T-helper 1 cell treated with Interleukin-12 subunit alpha and Interleukin-12 subunit beta and Interleukin-4 antibody, amounts not matched to agents 30 μg/mL and 1 μg/mL, for 36 hours (primary cell): ENCODE data around the gene MAP3K5.

Experiments
- H3K27ac Mint-ChIP-seq: one replicate; pipeline ENCODE4 v1.8.0; 2021; ENCODE audit warnings: mild to moderate bottlenecking, mixed read lengths
- H3K27me3 Mint-ChIP-seq: one replicate; pipeline ENCODE4 v1.8.0; 2021; ENCODE audit warnings: low read depth, mixed read lengths
- H3K36me3 Mint-ChIP-seq: one replicate; pipeline ENCODE4 v1.8.0; 2021; ENCODE audit warnings: low read depth, mixed read lengths
- H3K4me1 Mint-ChIP-seq: one replicate; pipeline ENCODE4 v1.8.0; 2021; ENCODE audit warnings: low read depth, mixed read lengths
- H3K4me3 Mint-ChIP-seq: one replicate; pipeline ENCODE4 v1.8.0; 2021; ENCODE audit warnings: mild to moderate bottlenecking, moderate library complexity, mixed read lengths
- H3K9me3 Mint-ChIP-seq: one replicate; pipeline ENCODE4 v1.8.0; 2021; ENCODE audit warnings: mixed read lengths

Gene MAP3K5

DNA sequence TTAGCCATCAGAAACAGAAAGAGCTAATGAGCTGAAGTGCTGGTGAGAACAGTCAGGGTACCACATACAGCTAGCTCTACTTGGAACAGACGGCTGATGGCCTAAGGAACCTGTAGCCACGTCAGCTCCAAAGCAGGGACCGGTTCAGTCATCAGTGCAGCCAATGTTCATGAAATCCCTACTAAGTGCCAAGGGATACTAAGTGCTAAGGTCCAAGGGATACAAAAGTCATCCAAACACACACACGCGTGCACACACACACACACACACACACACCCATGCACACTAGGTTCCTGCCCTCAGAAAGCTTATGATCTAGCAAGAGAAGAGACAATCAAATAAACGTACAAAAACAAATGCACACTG, 53.6 kb downstream of the MAP3K5 start:
- H3K4me3 Mint-ChIP-seq, result no peak overlapping the region

GRCh38 chr6:136737871-136738691, 54.2 kb downstream of the MAP3K5 start:
- peaks cover 40% of the 10 kb centered on the region for H3K4me1 Mint-ChIP-seq
- H3K27ac Mint-ChIP-seq, result no peak overlapping the region
- no peaks in the 10 kb centered on the region for H3K9me3 Mint-ChIP-seq
- H3K36me3 Mint-ChIP-seq, result peaks cover 20% of the 10 kb centered on the region
- no peaks in the 10 kb centered on the region for H3K27me3 Mint-ChIP-seq
- H3K4me3 Mint-ChIP-seq, result no peak overlapping the region

More for the DNA sequence above, 53.6 kb downstream of the MAP3K5 start:
- Mint-ChIP-seq H3K36me3 (peaks cover 20% of the 10 kb centered on the region), H3K27ac (no peak overlapping the region), H3K4me1 (peaks cover 41% of the 10 kb centered on the region), H3K27me3 (no peaks in the 10 kb centered on the region), H3K9me3 (no peaks in the 10 kb centered on the region)

DNA sequence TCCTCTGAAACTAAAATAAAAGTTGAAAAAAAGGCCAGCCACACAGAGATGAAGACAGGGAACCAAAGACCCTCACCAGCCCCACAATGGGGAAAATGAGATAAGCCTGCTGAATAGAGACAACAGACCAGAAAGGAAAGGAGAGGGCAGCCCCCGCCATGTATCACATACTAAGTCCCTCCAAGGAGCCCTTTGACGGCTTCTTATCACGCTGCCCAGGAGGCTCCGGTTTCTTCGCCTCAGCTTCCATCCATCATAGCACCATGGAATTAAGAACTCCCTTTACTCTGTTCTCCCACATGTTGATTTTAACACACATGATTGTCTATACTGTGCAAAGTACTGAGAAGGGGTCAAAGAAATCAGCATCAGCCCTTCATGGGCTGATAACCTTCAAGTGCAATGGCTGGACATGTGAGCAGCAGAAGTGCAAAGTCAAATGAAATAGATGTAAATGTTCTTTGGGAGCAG, 54.9 kb downstream of the MAP3K5 start:
- Mint-ChIP-seq H3K36me3 (peaks cover 16% of the 10 kb centered on the region), H3K27me3 (no peaks in the 10 kb centered on the region), H3K9me3 (no peaks in the 10 kb centered on the region), H3K4me1 (peaks cover 38% of the 10 kb centered on the region), H3K4me3 (no peak overlapping the region), H3K27ac (no peak overlapping the region)

GRCh38 chr6:136736281-136736960, 55.9 kb downstream of the MAP3K5 start:
- Mint-ChIP-seq H3K4me1 (peaks cover 39% of the 10 kb centered on the region), H3K27ac (no peak overlapping the region), H3K27me3 (no peaks in the 10 kb centered on the region), H3K36me3 (peaks cover 16% of the 10 kb centered on the region), H3K9me3 (no peaks in the 10 kb centered on the region), H3K4me3 (no peak overlapping the region)

GRCh38 chr6:136734977-136735376, 57.3 kb downstream of the MAP3K5 start:
- Mint-ChIP-seq H3K36me3 (peaks cover 11% of the 10 kb centered on the region), H3K9me3 (no peaks in the 10 kb centered on the region), H3K27ac (no peak overlapping the region), H3K27me3 (no peaks in the 10 kb centered on the region), H3K4me1 (peaks cover 42% of the 10 kb centered on the region), H3K4me3 (no peak overlapping the region)

DNA sequence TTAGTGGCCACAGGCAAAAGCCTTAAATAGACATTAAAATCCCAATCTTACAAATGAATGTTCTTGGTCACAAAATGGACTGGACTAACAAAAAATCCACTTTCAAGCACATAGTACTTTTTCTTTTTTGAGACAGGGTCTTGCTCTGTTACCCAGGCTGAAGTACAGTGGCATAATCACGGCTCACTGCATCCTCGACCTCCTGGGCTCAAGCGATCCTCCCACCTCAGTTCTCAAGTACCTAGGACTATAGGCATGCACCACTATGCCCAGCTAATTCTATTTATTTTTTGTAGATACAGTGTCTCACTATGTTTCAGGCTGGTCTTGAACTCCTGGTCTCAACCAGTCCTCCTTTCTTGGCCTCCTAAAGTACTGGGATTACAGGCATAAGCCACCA, 59.4 kb downstream of the MAP3K5 start:
- H3K4me3 Mint-ChIP-seq, result no peak overlapping the region
- H3K9me3 Mint-ChIP-seq, result no peaks in the 10 kb centered on the region
- H3K36me3 Mint-ChIP-seq, result peaks cover 18% of the 10 kb centered on the region
- no peaks in the 10 kb centered on the region for H3K27me3 Mint-ChIP-seq
- no peak overlapping the region for H3K27ac Mint-ChIP-seq
- peaks cover 40% of the 10 kb centered on the region for H3K4me1 Mint-ChIP-seq

DNA sequence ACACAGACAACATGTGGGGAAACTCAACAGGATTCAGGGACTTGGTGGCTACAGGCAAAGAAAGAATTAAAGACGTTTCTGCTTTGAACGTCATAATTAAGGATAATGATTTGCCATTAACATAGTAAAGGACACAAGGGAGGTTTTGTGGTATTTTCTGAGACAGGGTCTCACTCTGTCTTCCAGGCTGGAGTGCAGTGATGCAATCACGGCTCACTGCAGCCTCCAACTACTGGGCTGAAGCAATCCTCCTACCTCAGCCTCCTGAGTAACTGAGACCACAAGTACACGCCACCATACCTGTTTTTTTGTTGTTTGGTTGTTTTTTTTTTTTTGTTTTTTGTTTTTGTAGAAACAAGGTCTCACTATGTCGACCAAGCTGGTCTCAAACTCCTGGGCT, 62.4 kb downstream of the MAP3K5 start:
- no peak overlapping the region for H3K4me3 Mint-ChIP-seq

GRCh38 chr6:136728976-136729515, 63.2 kb downstream of the MAP3K5 start:
- Mint-ChIP-seq H3K27ac (no peak overlapping the region), H3K27me3 (no peaks in the 10 kb centered on the region), H3K4me3 (no peak overlapping the region), H3K4me1 (peaks cover 45% of the 10 kb centered on the region), H3K36me3 (peaks cover 28% of the 10 kb centered on the region), H3K9me3 (no peaks in the 10 kb centered on the region)

More for the DNA sequence above, 62.4 kb downstream of the MAP3K5 start:
- Mint-ChIP-seq H3K4me1 (peaks cover 43% of the 10 kb centered on the region), H3K27me3 (no peaks in the 10 kb centered on the region), H3K9me3 (no peaks in the 10 kb centered on the region), H3K27ac (no peak overlapping the region), H3K36me3 (peaks cover 26% of the 10 kb centered on the region)

- Mint-ChIP-seq H3K4me3 (no peak overlapping the region), H3K4me1 (peaks cover 52% of the 10 kb centered on the region), H3K27ac (no peak overlapping the region), H3K36me3 (peaks cover 29% of the 10 kb centered on the region), H3K27me3 (no peaks in the 10 kb centered on the region), H3K9me3 (no peaks in the 10 kb centered on the region)
Measured at GRCh38 chr6:136728033-136728939, 64.0 kb downstream of the MAP3K5 start.

- H3K4me1 Mint-ChIP-seq, result peaks cover 48% of the 10 kb centered on the region
- no peak overlapping the region for H3K27ac Mint-ChIP-seq
- H3K9me3 Mint-ChIP-seq, result no peaks in the 10 kb centered on the region
- no peaks in the 10 kb centered on the region for H3K27me3 Mint-ChIP-seq
- H3K4me3 Mint-ChIP-seq, result no peak overlapping the region
- H3K36me3 Mint-ChIP-seq, result peaks cover 31% of the 10 kb centered on the region
Measured at GRCh38 chr6:136726837-136727557, 65.3 kb downstream of the MAP3K5 start.

- Mint-ChIP-seq H3K4me3 (no peak overlapping the region), H3K27me3 (no peaks in the 10 kb centered on the region), H3K27ac (no peak overlapping the region), H3K9me3 (peaks cover 4% of the 10 kb centered on the region), H3K4me1 (peaks cover 45% of the 10 kb centered on the region), H3K36me3 (peaks cover 31% of the 10 kb centered on the region)
Measured at GRCh38 chr6:136725124-136725523, 67.2 kb downstream of the MAP3K5 start.

- Mint-ChIP-seq H3K27me3 (no peaks in the 10 kb centered on the region), H3K36me3 (peaks cover 22% of the 10 kb centered on the region), H3K4me3 (peak overlapping the region; percentile 14), H3K4me1 (peaks cover 51% of the 10 kb centered on the region), H3K27ac (peak overlapping the region; percentile 16), H3K9me3 (peaks cover 4% of the 10 kb centered on the region)
Measured at GRCh38 chr6:136723780-136724179, 68.5 kb downstream of the MAP3K5 start.

DNA sequence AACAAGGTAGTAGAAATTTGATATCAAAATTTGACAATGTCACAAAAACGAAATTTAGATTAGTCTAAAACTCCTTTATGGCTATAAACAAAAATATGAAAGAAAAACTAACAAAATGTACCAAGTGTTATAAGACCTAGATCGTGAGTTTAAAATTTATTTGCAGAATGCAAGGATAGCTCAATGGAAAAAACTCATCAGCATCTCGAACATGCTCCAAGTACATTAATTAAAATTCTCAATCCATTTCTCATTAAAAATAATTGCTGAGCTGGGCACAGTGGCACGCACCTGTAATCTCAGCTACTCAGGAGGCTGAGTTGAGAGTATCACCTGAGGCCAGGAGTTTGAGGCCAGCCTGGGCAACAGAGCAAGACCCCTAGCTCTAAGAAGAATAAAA, 70.8 kb downstream of the MAP3K5 start:
- H3K36me3 Mint-ChIP-seq, result peaks cover 19% of the 10 kb centered on the region
- no peak overlapping the region for H3K4me3 Mint-ChIP-seq
- H3K4me1 Mint-ChIP-seq, result peaks cover 56% of the 10 kb centered on the region
- H3K9me3 Mint-ChIP-seq, result peaks cover 4% of the 10 kb centered on the region
- no peaks in the 10 kb centered on the region for H3K27me3 Mint-ChIP-seq
- no peak overlapping the region for H3K27ac Mint-ChIP-seq
